HEK293 (cell line): ENCODE results near the gene TFDP1.
A peak's percentile ranks its signal among the peaks of the same experiment; 100 is the strongest.

Experiments
- CTCF ChIA-PET: fragments of 350-600 bp; formaldehyde crosslinking; extraction: SDS; loops from one replicate; lab custom pipeline; 2021; ENCODE audit warnings: antibody characterized with exemption; lab: Yijun Ruan, JAX
- POLR2A ChIA-PET: fragments of 300-600 bp; formaldehyde crosslinking; extraction: SDS; loops from one replicate; lab custom pipeline; 2020; ENCODE audit warnings: antibody characterized with exemption, inconsistent platforms; lab: Yijun Ruan, JAX
- H3K27ac ChIP-seq: fragments of 200-500 bp; sonication (Bioruptor generic); 2 replicates; pipeline ENCODE4 v1.5.1; 2014; ENCODE audit warnings: low read depth, low read length, control low read depth, inconsistent platforms; ENCODE audit errors: extremely low read depth
- H3K36me3 ChIP-seq, 2 experiments: fragments of 200-500 bp in 1 of 2; sonication (Bioruptor generic) in 1 of 2; 1 replicate in 1 of 2; 2 replicates in 1 of 2; pipeline ENCODE4 v1.5.1; 2014 to 2017; ENCODE audit warnings: inconsistent platforms in 2 of 2, low read length in 2 of 2; ENCODE audit not compliant: control insufficient read depth in 2 of 2, insufficient read depth in 1 of 2
- H3K4me1 ChIP-seq: fragments of 200-500 bp; sonication (Bioruptor generic); 2 replicates; pipeline ENCODE4 v1.5.1; 2014; ENCODE audit warnings: mild to moderate bottlenecking, low read length, inconsistent platforms; ENCODE audit not compliant: control insufficient read depth, insufficient read depth
- H3K4me3 ChIP-seq: 2 replicates; pipeline ENCODE4 v1.5.1; 2011; ENCODE audit warnings: low read depth, mild to moderate bottlenecking, control low read depth, low read length, moderate library complexity
- H3K9me3 ChIP-seq: fragments of 200-500 bp; sonication (Bioruptor generic); 2 replicates; pipeline ENCODE4 v1.5.1; 2014; ENCODE audit warnings: low read depth, low read length, inconsistent platforms; ENCODE audit not compliant: control insufficient read depth, insufficient read depth
- KLF16 ChIP-seq: fragments of 450-650 bp; formaldehyde crosslinking; IDR thresholded peaks from 2 replicates; pipeline ENCODE4 v1.5.1; 2017; ENCODE audit warnings: missing biosample characterization, missing genetic modification characterization
- MEIS1 ChIP-seq: sonication (generic); formaldehyde crosslinking; IDR thresholded peaks from 2 replicates; pipeline ENCODE4 v1.8.1; 2022; ENCODE audit warnings: missing genetic modification reagents, mild to moderate bottlenecking, borderline replicate concordance
- ZBTB11 ChIP-seq: fragments of 450-650 bp; formaldehyde crosslinking; conservative IDR thresholded peaks from 2 replicates; pipeline ENCODE4 v1.5.1; 2016; ENCODE audit warnings: low read depth, missing biosample characterization, missing genetic modification characterization
- ZBTB44 ChIP-seq: fragments of 450-650 bp; IDR thresholded peaks from 2 replicates; pipeline ENCODE4 v1.5.1; 2018; ENCODE audit warnings: missing biosample characterization, mild to moderate bottlenecking, missing genetic modification characterization
- ZBTB7A ChIP-seq: fragments of 450-650 bp; formaldehyde crosslinking; IDR thresholded peaks from 2 replicates; pipeline ENCODE4 v1.5.1; 2016; ENCODE audit warnings: low read depth, missing biosample characterization, missing genetic modification characterization
- ZBTB8A ChIP-seq: fragments of 450-650 bp; formaldehyde crosslinking; IDR thresholded peaks from 2 replicates; pipeline ENCODE4 v1.5.1; 2016; ENCODE audit warnings: missing biosample characterization, missing genetic modification characterization
- ZFHX2 ChIP-seq: fragments of 450-650 bp; formaldehyde crosslinking; conservative IDR thresholded peaks from 2 replicates; pipeline ENCODE4 v1.5.1; 2016; ENCODE audit warnings: missing biosample characterization, missing genetic modification characterization
- ZIC2 ChIP-seq: fragments of 450-650 bp; formaldehyde crosslinking; IDR thresholded peaks from 2 replicates; pipeline ENCODE4 v1.5.1; 2016; ENCODE audit warnings: missing biosample characterization, missing genetic modification characterization
- ZNF10 ChIP-seq: fragments of 450-650 bp; formaldehyde crosslinking; IDR thresholded peaks from 2 replicates; pipeline ENCODE4 v1.5.1; 2017; ENCODE audit warnings: missing biosample characterization, missing genetic modification characterization
- ZNF121 ChIP-seq: fragments of 450-650 bp; formaldehyde crosslinking; IDR thresholded peaks from 2 replicates; pipeline ENCODE4 v1.5.1; 2016; ENCODE audit warnings: missing biosample characterization, missing genetic modification characterization
- ZNF211 ChIP-seq: fragments of 450-650 bp; formaldehyde crosslinking; IDR thresholded peaks from 2 replicates; pipeline ENCODE4 v1.5.1; 2016; ENCODE audit warnings: low read depth, missing biosample characterization, missing genetic modification characterization
- ZNF248 ChIP-seq: fragments of 450-650 bp; formaldehyde crosslinking; IDR thresholded peaks from 2 replicates; pipeline ENCODE4 v1.5.1; 2017; ENCODE audit warnings: missing biosample characterization, missing genetic modification characterization
- ZNF302 ChIP-seq: fragments of 450-650 bp; formaldehyde crosslinking; IDR thresholded peaks from 2 replicates; pipeline ENCODE4 v1.5.1; 2016; ENCODE audit warnings: missing biosample characterization, missing genetic modification characterization, low read depth
- ZNF394 ChIP-seq: fragments of 450-650 bp; formaldehyde crosslinking; IDR thresholded peaks from 2 replicates; pipeline ENCODE4 v1.5.1; 2016; ENCODE audit warnings: missing biosample characterization, missing genetic modification characterization, mild to moderate bottlenecking, moderate library complexity, borderline replicate concordance
- ZNF580 ChIP-seq: fragments of 450-650 bp; formaldehyde crosslinking; IDR thresholded peaks from 2 replicates; pipeline ENCODE4 v1.5.1; 2016; ENCODE audit warnings: missing biosample characterization, missing genetic modification characterization
- ZNF664 ChIP-seq: fragments of 450-650 bp; formaldehyde crosslinking; IDR thresholded peaks from 2 replicates; pipeline ENCODE4 v1.5.1; 2016; ENCODE audit warnings: missing biosample characterization, missing genetic modification characterization
- ZNF704 ChIP-seq: fragments of 450-650 bp; formaldehyde crosslinking; IDR thresholded peaks from 2 replicates; pipeline ENCODE4 v1.5.1; 2016; ENCODE audit warnings: missing biosample characterization, missing genetic modification characterization
- ZNF830 ChIP-seq: fragments of 450-650 bp; IDR thresholded peaks from 2 replicates; pipeline ENCODE4 v1.5.0; 2018; ENCODE audit warnings: missing biosample characterization, missing genetic modification characterization, low read depth, mild to moderate bottlenecking, moderate library complexity
- ZSCAN16 ChIP-seq: fragments of 450-650 bp; formaldehyde crosslinking; IDR thresholded peaks from 2 replicates; pipeline ENCODE4 v1.5.1; 2016; ENCODE audit warnings: missing biosample characterization, missing genetic modification characterization
- TF ChIP-seq, protein P1 (sequence below): fragments of 450-650 bp; formaldehyde crosslinking; IDR thresholded peaks from 2 replicates; pipeline ENCODE4 v1.5.1; 2017; ENCODE audit warnings: missing biosample characterization, missing genetic modification characterization
- TF ChIP-seq, protein P2 (sequence below): fragments of 450-650 bp; formaldehyde crosslinking; IDR thresholded peaks from 2 replicates; pipeline ENCODE4 v1.5.1; 2016; ENCODE audit warnings: missing biosample characterization, missing genetic modification characterization, low read depth
- TF ChIP-seq, protein P3 (sequence below): fragments of 450-650 bp; formaldehyde crosslinking; IDR thresholded peaks from 2 replicates; pipeline ENCODE4 v1.5.1; 2016; ENCODE audit warnings: missing biosample characterization, missing genetic modification characterization

Gene TFDP1

DNA sequence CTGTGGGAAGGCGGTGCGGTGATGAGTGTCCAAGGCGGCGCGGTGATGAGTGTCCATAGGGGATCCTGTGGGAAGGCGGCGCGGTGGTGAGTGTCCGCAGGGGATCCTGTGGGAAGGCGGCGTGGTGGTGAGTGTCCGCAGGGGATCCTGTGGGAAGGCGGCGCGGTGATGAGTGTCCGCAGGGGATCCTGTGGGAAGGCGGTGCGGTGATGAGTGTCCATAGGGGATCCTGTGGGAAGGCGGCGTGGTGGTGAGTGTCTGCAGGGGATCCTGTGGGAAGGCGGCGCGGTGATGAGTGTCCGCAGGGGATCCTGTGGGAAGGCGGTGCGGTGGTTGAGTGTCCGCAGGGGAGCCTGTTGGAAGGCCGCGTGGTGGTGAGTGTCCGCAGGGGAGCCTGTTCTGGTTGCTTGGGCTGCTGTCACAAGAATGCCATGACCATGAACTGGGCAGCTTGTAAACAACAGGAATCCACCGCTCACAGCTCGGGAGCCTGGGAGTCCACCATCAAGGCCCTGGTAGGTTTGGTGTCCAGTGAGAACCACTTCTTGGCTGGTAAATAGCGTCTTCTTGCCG lies 21.4 kb downstream of the TFDP1 start:
- Histone ChIP-seq H3K4me3 (no peak overlapping the region), H3K36me3 (peaks cover 0 to 80% of the 10 kb centered on the region in 2 experiments; a peak in 2 of 3 replicates), H3K4me1 (no peaks in the 10 kb centered on the region; the same call in 1 of the 2 replicates), H3K27ac (no peak overlapping the region), H3K9me3 (no peaks in the 10 kb centered on the region)
- ChIA-PET POLR2A (interaction anchor here (0.6 kb wide), 1 partner anchor 19 kb away, joined by 8 read pairs; no protein-coding TSS in a partner anchor), CTCF (no interaction called here)
- TF ChIP-seq ZNF394 (tag by site-specific recombination) (no peak), ZIC2 (peak; percentile 47)

DNA sequence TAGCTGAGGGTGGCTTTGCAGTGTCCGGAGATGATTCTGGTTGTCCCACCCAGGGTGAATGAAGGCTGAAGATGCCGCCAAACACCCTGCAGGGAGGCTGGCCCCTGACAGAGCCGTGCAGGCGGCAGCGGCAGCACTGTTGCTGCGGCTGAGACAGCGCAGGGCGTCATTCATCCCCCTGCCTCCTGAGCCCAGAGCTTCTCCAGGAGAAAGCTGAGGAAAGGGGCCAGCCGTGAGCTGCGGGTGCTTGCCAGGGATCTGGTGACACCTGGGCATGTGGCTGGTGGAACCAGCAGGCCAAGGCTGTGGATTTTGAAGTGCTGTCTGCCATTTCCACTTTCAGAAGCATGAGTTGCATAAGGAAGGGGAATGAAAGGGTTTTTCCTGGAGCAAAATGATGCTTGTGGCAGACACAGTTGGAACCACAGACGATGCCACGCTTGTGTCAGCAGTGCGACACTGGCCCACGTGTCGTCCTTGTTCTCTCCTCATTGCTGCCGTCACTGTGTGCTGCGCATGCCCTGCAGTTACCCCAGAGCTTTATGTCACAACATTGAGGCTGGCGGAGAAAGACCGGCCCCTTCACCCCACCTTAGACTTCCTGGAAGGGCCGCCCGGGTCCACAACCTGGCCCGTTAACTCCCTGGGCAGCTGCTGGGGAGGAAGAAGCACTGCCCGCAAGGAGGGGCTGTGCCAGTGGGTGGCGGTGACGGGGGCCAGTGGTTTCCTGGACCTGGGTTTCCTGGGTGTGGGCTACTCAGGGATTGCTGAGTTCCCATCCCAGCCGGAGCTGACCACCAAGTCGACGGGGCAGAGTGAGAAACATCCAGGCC lies 22.7 kb downstream of the TFDP1 start:
- Histone ChIP-seq H3K27ac (no peak overlapping the region), H3K9me3 (no peaks in the 10 kb centered on the region), H3K4me3 (no peak overlapping the region), H3K36me3 (peaks cover 0 to 90% of the 10 kb centered on the region in 2 experiments; a peak in 2 of 3 replicates), H3K4me1 (no peaks in the 10 kb centered on the region; the same call in 1 of the 2 replicates)
- POLR2A ChIA-PET = no interaction called here
- CTCF ChIA-PET = interaction anchor here (0.6 kb wide), 1 partner anchor 281 kb away, joined by 4 read pairs; no protein-coding TSS in a partner anchor
- TF ChIP-seq, protein P1, sequence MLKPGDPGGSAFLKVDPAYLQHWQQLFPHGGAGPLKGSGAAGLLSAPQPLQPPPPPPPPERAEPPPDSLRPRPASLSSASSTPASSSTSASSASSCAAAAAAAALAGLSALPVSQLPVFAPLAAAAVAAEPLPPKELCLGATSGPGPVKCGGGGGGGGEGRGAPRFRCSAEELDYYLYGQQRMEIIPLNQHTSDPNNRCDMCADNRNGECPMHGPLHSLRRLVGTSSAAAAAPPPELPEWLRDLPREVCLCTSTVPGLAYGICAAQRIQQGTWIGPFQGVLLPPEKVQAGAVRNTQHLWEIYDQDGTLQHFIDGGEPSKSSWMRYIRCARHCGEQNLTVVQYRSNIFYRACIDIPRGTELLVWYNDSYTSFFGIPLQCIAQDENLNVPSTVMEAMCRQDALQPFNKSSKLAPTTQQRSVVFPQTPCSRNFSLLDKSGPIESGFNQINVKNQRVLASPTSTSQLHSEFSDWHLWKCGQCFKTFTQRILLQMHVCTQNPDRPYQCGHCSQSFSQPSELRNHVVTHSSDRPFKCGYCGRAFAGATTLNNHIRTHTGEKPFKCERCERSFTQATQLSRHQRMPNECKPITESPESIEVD (tag by site-specific recombination) = no peak
- TF ChIP-seq, protein P2, sequence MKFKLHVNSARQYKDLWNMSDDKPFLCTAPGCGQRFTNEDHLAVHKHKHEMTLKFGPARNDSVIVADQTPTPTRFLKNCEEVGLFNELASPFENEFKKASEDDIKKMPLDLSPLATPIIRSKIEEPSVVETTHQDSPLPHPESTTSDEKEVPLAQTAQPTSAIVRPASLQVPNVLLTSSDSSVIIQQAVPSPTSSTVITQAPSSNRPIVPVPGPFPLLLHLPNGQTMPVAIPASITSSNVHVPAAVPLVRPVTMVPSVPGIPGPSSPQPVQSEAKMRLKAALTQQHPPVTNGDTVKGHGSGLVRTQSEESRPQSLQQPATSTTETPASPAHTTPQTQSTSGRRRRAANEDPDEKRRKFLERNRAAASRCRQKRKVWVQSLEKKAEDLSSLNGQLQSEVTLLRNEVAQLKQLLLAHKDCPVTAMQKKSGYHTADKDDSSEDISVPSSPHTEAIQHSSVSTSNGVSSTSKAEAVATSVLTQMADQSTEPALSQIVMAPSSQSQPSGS (tag by site-specific recombination) = no peak
- TF ChIP-seq ZNF664 = no peak
- TF ChIP-seq ZBTB11 (tag by site-specific recombination) = no peak
- TF ChIP-seq ZNF121 (tag by site-specific recombination) = no peak
- no peak for TF ChIP-seq ZNF302 (tag by site-specific recombination)
- TF ChIP-seq, protein P3, sequence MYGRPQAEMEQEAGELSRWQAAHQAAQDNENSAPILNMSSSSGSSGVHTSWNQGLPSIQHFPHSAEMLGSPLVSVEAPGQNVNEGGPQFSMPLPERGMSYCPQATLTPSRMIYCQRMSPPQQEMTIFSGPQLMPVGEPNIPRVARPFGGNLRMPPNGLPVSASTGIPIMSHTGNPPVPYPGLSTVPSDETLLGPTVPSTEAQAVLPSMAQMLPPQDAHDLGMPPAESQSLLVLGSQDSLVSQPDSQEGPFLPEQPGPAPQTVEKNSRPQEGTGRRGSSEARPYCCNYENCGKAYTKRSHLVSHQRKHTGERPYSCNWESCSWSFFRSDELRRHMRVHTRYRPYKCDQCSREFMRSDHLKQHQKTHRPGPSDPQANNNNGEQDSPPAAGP = no peak
- TF ChIP-seq MEIS1 (CRISPR knock-in tag) = no peak
- no peak for TF ChIP-seq ZNF248
- no peak for TF ChIP-seq ZFHX2 (tag by site-specific recombination)
- TF ChIP-seq KLF16 (tag by site-specific recombination) = no peak
- no peak for TF ChIP-seq ZNF580 (tag by site-specific recombination)
- TF ChIP-seq ZNF10 (tag by site-specific recombination) = no peak
- TF ChIP-seq ZNF830 (tag by site-specific recombination) = no peak
- TF ChIP-seq ZNF704 = no peak
- TF ChIP-seq ZSCAN16 (tag by site-specific recombination) = no peak
- no peak for TF ChIP-seq ZBTB44
- no peak for TF ChIP-seq ZNF211 (tag by site-specific recombination)
- no peak for TF ChIP-seq ZBTB8A (tag by site-specific recombination)
- no peak for TF ChIP-seq ZBTB7A
